ENCODE measurements around the gene ZNF488.

DNA sequence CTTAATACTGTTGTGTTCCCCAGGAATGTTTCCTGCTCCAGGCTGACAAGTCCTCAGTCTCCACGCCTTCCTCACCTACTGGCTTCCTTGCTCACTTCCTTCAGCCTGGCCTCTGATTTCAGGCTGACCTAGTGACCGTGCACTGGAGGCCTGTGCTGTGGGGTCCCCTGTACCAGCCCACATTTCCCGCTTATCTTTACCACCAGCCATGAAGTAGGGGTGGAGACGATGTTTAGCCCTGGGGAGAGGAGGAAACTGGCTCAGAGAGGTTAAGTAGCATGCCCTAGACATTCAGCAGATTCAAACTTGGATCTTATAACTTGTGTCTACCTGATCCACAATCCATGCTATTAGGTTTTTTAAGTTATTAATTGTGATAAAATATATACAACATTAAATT is 4.8 kb upstream of the ZNF488 start:
- TF ChIP-seq POLR2A (IDR thresholded peaks at IDR 0.05) (no peak), POLR2AphosphoS5 (IDR thresholded peaks at IDR 0.05) (no peak)
